ENCODE data around the gene CACNA1D. TPM values are rescaled to one million over a fixed set of nuclear protein-coding genes. Genes with fewer than 3 reads are reported as not detected.

The CACNA1D gene
- polyA plus RNA-seq, 1 donor (not counting 4 experiments of a cell fraction or from before 2014, with no cell fraction given), result 0.20 TPM

DNA sequence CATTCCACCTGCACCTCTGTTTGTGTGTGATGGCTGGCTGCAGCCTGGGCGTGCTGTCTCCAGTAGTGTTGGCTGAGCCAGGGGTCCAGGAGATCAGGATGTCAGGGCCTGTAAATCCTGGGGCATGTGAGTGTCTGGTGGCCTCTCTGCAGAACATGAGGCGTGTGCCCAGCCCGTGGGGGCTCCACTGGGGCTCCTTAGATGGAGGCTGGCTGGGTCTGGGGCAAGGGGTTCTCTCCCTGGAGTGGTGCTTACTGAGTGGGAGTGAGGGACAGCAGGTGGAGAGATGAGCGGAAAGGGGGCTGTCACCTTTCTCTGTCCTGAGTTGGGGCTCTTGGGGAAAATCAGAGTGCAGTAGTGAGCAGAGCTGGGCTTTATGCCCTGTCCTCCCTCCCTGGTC lies 199.6 kb downstream of the CACNA1D start:
- Histone ChIP-seq H3K79me2 (ENCODE audit: control insufficient read depth, insufficient read depth, low read length) (no peaks in the 10 kb centered on the region), H3K27ac (ENCODE audit: control insufficient read depth, insufficient read depth, low read length) (no peak overlapping the region), H3K4me1 (ENCODE audit: control insufficient read depth, extremely low read depth, insufficient read depth, low read length) (no peaks in the 10 kb centered on the region), H3K9ac (ENCODE audit: control insufficient read depth, extremely low read depth, insufficient read depth, low read length) (no peak overlapping the region), H2AFZ (ENCODE audit: control insufficient read depth, low read length) (no peak overlapping the region), H4K20me1 (ENCODE audit: control insufficient read depth, extremely low read depth, insufficient read depth, low read length) (no peaks in the 10 kb centered on the region), H3K4me2 (ENCODE audit: control insufficient read depth, extremely low read depth, insufficient read depth, low read depth, low read length) (no peak overlapping the region), H3K36me3 (ENCODE audit: control insufficient read depth in 2 of 2, extremely low read depth in 1 of 2, insufficient read depth in 2 of 2, low read length in 2 of 2) (no peaks in the 10 kb centered on the region), H3K9me3 (ENCODE audit: control insufficient read depth, low read depth, low read length) (no peaks in the 10 kb centered on the region), H3K9me1 (ENCODE audit: control insufficient read depth, extremely low read depth, insufficient read depth, low read length) (no peaks in the 10 kb centered on the region), H3K27me3 (ENCODE audit: control insufficient read depth, extremely low read depth, insufficient read depth, low read length) (peaks cover 2% of the 10 kb centered on the region), H3K4me3 (ENCODE audit: control insufficient read depth in 2 of 3, extremely low read depth in 1 of 3, insufficient read depth in 2 of 3, low read depth in 1 of 3, low read length in 3 of 3) (no peak overlapping the region)
- dilution Hi-C loops (cut with MboI; ENCODE audit: extremely low pct_ligation_motif_present, low sequenced_read_pairs), result no loop called here
- TF ChIP-seq EZH2 (IDR thresholded peaks at IDR 0.05; ENCODE audit: low read length), result no peak
- TF ChIP-seq, protein P1, sequence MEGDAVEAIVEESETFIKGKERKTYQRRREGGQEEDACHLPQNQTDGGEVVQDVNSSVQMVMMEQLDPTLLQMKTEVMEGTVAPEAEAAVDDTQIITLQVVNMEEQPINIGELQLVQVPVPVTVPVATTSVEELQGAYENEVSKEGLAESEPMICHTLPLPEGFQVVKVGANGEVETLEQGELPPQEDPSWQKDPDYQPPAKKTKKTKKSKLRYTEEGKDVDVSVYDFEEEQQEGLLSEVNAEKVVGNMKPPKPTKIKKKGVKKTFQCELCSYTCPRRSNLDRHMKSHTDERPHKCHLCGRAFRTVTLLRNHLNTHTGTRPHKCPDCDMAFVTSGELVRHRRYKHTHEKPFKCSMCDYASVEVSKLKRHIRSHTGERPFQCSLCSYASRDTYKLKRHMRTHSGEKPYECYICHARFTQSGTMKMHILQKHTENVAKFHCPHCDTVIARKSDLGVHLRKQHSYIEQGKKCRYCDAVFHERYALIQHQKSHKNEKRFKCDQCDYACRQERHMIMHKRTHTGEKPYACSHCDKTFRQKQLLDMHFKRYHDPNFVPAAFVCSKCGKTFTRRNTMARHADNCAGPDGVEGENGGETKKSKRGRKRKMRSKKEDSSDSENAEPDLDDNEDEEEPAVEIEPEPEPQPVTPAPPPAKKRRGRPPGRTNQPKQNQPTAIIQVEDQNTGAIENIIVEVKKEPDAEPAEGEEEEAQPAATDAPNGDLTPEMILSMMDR (optimal IDR thresholded peaks at IDR 0.05 in 1 of 3, IDR thresholded peaks at IDR 0.05 in 1 of 3, conservative IDR thresholded peaks at IDR 0.05 in 1 of 3; ENCODE audit: extremely low read depth in 1 of 3, insufficient read depth in 2 of 3, low read length in 3 of 3), result no peak
- DNase-seq (ENCODE audit: low read depth, low spot score) (no peak), FAIRE-seq (no peak)

GRCh38 chr3:53694666-53695323 lies 200.4 kb downstream of the CACNA1D start:
- DNase-seq (ENCODE audit: low read depth, low spot score) (no peak), FAIRE-seq (no peak)
- Histone ChIP-seq H2AFZ (ENCODE audit: control insufficient read depth, low read length) (no peak overlapping the region), H3K27ac (ENCODE audit: control insufficient read depth, insufficient read depth, low read length) (no peak overlapping the region), H3K4me3 (ENCODE audit: control insufficient read depth in 2 of 3, extremely low read depth in 1 of 3, insufficient read depth in 2 of 3, low read depth in 1 of 3, low read length in 3 of 3) (no peak overlapping the region), H3K9me1 (ENCODE audit: control insufficient read depth, extremely low read depth, insufficient read depth, low read length) (no peaks in the 10 kb centered on the region), H3K79me2 (ENCODE audit: control insufficient read depth, insufficient read depth, low read length) (no peaks in the 10 kb centered on the region), H3K9ac (ENCODE audit: control insufficient read depth, extremely low read depth, insufficient read depth, low read length) (no peak overlapping the region), H3K9me3 (ENCODE audit: control insufficient read depth, low read depth, low read length) (no peaks in the 10 kb centered on the region), H3K27me3 (ENCODE audit: control insufficient read depth, extremely low read depth, insufficient read depth, low read length) (peaks cover 2% of the 10 kb centered on the region), H3K4me2 (ENCODE audit: control insufficient read depth, extremely low read depth, insufficient read depth, low read depth, low read length) (no peak overlapping the region), H4K20me1 (ENCODE audit: control insufficient read depth, extremely low read depth, insufficient read depth, low read length) (no peaks in the 10 kb centered on the region), H3K4me1 (ENCODE audit: control insufficient read depth, extremely low read depth, insufficient read depth, low read length) (no peaks in the 10 kb centered on the region), H3K36me3 (ENCODE audit: control insufficient read depth in 2 of 2, extremely low read depth in 1 of 2, insufficient read depth in 2 of 2, low read length in 2 of 2) (no peaks in the 10 kb centered on the region)
- no peak for TF ChIP-seq EZH2 (IDR thresholded peaks at IDR 0.05; ENCODE audit: low read length)
- TF ChIP-seq, protein P1 (optimal IDR thresholded peaks at IDR 0.05 in 1 of 3, IDR thresholded peaks at IDR 0.05 in 1 of 3, conservative IDR thresholded peaks at IDR 0.05 in 1 of 3; ENCODE audit: extremely low read depth in 1 of 3, insufficient read depth in 2 of 3, low read length in 3 of 3), result no peak
- dilution Hi-C loops (cut with MboI; ENCODE audit: extremely low pct_ligation_motif_present, low sequenced_read_pairs), result no loop called here
